Activated CD4-positive, CD25-positive, alpha-beta regulatory T cell treated with anti-CD3 and anti-CD28 coated beads, Interleukin-2, amount 50 U/mL, for 16 hours (primary cell): ENCODE results near the gene MTRFR.
"Not testable (repeated sequence)": the region's sequence is repeated elsewhere in the genome, so short reads cannot be mapped to it uniquely, and the experiment has no call there.

ENCODE experiments used
- DNase-seq: peaks from one replicate; pipeline ENCODE4 v3.0.0-alpha.2; 2020; ENCODE audit warnings: low read depth, low spot score

MTRFR gene

DNA sequence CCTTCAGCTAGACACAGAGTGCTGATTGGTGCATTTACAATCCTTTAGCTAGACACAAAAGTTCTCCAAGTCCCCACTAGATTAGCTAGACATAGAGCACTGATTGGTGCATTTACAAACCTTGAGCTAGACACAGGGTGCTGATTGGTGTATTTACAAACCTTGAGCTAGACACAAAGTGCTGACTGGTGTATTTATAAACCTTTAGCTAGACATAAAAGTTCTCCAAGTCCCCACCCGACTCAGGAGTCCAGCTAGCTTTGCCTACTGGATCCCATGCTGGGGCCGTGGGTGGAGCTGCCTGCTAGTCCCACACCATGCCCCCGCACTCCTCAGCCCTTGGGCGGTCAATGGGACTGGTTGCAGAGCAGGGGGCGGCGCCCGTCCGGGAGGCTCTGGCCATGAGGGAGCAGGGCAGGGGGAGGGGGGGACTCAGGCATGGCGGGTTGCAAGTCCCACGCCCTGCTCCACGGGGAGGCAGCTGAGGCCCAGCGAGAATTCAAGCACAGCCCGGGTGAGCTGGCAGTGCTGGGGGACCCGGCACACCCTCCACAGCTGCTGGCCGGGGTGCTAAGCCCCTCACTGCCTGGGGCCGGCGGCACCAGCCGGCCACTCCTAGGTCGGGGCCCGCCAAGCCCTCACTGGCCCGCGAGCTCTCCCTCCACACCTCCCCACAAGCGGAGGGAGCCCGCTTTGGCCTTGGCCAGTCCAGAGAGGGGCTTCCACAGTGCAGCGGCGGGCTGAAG is 15.9 kb downstream of the MTRFR start:
- DNase-seq = not testable (repeated sequence)

DNA sequence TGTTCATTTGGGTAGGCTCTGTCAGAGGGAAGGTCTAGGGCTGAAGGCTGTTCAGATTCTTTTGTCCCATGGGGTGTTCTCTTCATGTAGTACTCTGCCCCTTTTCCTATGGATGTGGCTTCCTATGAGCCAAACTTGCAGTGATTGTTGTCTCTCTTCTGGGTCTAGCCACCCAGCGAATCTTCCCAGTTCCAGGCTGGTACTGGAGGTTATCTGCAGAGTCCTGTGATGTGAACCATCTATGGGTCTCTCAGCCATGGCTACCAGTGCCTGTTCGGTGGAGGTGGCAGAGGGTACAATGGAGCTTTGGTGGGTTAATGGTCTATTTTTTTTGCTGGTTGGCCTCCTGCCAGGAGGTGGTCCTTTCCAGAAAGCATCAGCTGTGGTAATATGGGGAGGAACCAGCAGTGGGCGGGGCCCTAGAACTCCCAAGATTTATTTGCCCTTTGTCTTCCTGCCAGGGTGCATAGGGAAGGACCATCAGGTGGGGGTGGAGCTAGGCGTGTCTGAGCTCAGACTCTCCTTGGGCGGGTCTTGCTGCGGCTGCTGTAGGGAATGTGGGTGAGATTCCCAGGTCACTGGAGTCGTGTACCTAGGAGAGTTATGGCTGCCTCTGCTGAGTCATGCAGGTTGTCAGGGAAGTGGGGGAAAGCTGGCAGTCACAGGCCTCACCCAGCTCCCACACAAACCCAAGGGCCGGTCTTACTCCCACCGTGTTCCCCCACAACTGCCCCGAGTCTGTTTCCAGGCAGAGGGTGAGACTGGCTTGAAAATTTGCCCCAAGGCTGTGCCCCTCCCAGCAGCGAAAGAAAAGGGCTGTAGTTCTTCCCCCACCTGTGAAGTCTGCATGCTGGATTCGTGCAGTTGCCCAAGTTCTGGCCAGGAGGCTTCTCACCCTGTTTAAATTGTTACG is 17.5 kb downstream of the MTRFR start:
- DNase-seq = no peak

DNA sequence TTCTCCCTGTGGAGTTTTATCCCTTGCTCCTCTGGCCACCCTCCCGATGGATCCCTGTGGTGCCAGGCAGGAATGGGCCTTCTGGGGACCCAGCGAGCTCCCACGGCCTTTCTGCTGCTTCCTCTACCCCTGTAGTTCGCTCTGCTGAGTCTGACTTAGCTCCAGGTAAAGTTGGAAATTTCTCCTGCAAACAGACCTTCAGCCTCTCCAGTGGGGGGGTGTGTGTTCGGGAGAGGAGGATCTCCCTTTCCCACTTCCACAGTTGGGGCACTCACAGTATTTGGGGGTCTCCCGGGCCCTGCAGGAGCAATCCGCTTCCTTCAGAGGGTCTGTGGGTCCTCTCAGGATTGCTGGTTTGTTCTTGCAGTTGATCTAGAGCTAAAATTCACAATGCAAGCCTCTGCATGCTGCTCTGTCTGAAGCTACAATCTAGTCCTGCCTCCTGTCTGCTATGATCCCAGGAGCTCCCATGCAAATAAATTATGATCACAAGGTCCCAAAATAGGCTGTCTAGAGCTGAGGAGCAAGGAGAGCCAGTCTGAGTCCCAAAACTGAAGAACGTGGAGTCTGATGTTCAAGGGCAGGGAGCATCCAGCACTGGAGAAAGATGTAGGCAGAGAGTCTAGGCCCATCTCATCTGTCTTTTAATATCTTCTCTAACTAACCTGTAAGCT is 18.3 kb downstream of the MTRFR start:
- no peak for DNase-seq

DNA sequence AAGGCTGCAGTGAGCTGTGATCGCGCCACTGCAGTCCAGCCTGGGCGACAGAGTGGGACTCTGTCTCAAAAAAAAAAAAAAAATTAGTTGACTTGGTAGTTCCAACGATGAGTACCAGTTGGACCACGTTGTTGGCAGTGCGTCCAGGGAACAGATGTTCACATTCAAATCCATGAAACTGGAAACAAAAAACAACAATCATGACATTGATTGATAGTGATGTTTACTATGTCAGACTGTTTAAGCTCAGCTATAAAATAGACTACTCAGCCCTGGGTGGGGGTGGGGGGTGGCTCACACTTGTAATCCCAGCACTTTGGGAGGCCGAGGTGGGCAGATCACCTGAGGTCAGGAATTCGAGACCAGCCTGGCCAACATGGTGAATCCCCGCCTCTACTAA is 19.1 kb downstream of the MTRFR start:
- DNase-seq = not testable (repeated sequence)

DNA sequence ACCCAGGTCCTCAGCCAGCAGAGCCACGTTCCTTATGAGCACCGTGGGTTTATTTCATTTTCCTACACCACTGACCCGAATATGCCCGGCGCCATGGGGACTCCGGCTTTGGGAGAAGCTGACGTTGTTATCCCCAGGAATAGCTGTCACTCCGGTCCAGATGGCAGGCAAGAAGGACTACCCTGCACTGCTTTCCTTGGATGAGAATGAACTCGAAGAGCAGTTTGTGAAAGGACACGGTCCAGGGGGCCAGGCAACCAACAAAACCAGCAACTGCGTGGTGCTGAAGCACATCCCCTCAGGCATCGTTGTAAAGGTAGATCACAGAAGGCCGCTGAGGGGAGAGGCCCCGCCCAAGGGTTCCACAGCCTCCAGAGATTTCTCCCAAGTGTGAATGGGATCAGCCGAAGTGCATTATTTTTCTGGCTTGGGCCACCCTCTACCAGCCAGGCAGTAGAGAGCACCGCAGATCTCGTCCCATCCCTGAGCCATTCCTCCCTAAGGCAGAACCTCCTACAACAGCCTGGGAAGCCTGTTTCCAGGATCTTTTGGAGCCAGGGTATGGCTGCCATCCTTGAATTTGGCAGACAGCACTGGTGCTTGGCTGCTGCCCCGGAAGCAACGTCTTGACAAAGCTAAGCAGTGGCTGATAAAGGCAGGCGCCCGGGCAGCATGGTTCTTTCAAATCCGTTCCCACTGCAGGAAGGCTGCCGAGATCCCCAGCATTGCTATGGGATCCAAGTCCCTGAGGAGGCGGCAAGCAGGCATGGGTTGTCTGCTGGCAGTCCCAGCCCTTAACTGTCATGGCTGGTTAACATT is 20.6 kb downstream of the MTRFR start:
- DNase-seq = no peak

DNA sequence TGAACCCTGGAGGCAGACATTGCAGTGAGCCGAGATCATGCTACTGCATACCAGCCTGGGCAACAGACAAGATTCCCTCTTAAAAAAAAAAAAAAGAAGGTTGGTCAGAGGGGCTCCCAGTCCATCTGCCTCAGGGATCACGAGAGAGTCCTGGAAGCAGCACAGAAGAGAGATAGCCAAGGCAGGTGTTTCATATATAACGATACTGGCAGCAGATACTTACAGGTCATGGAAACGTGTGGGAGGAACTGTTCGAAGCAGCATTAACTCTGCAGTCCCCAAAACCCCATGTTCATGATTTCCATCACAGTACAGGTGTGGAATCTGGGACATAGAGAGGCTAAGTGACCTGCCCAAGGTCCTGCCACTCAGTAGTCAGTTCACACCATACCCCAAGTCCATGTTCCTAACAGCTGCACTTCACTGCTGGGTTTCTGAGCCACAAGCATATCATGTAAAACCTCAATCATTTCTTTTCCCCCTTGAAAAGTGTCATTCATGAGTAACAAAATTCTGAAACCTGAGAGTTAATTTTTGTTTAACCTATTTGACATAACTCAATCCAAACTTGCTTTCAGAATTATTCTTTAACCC is 21.7 kb downstream of the MTRFR start:
- no peak for DNase-seq

DNA sequence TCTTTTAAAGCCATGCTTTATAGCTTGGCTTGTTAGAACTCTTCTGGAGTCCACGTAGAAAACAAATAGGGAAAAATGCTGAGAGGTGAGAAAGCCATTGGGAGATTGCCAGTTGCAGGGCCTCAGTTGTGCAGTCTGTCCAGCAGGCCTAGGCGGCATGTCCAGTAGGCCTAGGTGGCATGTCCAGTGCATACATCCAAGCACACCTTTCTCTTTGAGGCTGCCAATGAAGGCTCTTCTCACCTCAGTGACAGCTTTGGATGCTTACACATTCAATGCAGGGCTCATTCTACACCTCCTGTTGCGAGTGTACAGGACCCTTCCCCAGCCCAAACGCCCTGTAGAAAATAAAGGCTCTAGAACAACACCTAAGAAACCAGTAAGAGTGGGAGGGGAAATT is 25.4 kb downstream of the MTRFR start:
- no peak for DNase-seq

DNA sequence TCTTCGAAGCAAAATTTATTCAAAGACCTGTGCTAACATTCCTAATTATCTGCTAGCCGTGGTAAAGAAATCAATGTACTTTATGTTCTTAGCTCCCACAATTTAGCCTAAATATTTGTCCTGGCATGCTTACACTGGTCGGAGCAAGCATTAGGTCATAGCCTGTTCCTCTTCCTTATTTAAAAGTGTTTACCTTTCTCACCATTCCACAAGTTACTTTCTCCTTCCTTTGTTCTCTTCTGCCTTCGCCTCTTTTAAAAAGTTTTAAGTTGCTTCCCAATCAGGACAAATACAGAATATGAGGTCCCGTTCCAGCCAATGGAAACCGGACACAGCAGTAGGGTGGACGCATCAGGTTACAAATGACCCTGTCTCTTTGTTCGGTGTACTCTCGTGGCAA is 26.8 kb downstream of the MTRFR start:
- DNase-seq = no peak

DNA sequence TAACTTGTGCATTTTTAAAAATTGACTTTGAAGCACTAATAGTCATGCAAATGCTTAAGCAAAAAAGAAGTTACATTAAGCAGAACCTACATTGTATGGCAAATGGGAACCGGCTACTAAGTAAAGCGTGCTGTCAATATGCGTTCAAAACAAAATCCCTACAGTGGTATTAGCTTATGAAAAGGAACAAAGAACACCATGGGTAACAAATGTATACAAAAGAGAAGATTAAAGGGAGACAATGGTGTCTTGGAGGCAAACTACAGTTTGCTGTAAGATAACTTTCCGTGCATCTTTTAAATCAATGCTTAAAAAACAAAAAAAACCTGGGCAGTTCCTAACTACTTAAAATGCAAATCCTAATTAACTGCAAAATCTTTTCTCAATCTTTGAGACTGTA is 28.0 kb downstream of the MTRFR start:
- DNase-seq = no peak

DNA sequence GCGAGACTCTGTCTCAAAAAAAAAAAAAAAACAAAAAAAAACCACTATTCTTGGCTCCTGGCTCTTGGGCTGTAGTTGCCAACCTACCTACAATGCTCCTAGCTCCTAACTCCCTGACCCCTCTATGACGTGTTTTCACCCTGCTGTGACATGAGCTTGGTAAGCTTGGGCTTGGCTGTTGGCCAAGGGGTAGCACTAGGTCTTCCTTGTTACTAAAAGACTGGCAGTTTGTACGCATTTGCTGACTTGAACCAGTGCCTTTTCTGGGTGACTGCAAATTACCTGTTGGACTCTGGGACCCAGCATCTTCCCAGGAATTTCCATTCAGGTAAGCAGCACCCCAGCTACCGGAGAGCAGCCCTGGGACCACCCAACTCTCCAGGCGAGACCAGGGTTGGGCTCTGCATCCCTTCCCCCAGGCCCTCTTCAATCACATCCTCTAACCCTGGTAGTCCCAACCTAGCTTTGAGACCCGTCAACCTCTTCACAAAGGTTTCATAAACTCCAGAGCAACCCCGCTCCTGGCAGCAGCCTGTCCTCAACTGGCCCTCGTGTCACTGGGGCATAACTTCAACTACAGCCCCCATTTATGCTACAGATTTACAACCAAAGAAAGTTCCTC is 30.1 kb downstream of the MTRFR start:
- no peak for DNase-seq

DNA sequence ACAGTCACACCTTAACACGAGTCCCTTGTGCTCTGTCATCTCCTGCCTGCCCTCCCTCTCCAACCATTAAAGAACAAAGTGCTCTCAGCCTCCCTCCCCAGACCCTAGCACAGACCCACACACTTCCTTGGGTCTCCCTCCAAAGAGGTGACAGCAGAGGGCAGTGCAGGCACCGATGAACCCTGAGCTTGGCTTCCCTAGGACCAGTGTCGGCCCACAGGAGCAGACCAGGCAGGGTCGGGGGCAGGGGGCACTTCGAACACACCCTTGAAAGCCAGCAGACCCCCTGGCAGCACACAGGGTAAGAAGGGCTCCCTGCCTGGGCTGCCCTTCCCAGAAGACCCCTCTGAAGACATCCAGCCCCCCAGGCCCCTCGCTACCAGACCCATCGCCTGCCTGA is 31.4 kb downstream of the MTRFR start:
- DNase-seq = no peak

DNA sequence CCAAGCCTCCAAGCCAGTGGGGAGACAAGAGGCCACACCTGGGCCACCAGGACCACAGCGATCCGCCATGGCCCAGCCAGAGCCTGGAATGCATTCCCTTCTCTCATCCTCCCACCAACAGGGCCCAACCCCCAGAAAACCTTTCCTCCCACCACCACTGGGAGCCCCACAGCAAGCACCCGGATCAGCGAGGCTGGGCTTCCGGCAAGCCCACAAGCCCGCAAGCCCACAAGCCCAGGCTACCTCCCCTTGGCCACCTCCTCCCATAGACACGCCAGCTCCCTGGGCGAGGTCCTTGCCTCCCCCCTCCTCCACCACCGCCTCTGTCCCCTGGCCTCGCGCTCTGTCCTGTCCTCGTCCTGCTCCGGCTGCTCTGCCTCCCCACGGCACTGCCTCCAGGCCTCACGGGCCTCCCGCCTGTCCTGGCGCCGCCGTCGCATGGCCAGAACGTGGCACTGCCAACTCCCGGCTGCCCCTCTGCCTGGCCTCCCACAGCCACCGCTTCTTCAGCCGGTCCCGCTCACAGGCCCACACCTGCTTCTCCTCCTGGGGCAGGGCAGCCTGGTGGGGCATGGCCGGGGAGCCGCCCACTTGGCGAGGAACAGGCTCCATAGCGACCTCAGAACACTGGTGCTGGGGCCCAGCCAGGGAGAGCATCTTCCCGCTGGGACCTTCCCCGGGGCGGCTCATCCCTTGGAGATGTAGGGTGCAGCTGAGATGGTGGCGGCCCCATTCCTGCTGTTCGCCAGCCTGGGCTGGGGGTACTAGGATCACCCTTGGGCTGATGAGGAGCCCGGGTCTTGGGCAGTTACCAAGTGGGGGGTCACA is 32.8 kb downstream of the MTRFR start:
- DNase-seq = no peak

DNA sequence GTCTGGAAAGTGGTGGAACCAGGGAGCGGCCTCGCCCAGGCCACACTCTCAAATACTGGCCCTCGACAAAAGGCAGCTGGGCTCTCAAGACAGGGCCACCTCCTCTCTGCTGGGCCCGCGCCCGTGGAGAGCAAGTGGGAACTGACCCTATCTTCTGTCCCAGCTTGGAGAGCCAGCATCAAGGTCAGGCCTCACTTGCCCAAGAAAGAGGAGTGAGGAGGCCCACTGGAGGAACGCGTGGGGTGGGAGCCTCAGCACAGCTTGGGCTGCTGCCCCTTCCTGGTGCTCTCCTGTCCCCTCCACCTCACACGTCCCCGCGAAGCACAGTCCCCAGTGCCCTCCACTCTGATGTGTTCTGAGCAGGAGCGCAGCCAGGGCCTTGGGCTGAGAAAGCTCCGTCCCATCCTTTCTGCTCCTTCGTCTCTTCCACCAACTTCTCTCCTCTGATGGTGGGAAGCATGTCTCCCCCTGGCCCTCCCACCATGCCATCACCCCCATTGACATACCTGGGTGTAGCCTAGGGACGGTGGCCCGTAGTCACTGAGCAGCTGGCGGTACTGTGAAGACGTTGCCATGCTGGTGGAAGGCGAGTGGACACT is 33.5 kb downstream of the MTRFR start:
- DNase-seq = no peak

DNA sequence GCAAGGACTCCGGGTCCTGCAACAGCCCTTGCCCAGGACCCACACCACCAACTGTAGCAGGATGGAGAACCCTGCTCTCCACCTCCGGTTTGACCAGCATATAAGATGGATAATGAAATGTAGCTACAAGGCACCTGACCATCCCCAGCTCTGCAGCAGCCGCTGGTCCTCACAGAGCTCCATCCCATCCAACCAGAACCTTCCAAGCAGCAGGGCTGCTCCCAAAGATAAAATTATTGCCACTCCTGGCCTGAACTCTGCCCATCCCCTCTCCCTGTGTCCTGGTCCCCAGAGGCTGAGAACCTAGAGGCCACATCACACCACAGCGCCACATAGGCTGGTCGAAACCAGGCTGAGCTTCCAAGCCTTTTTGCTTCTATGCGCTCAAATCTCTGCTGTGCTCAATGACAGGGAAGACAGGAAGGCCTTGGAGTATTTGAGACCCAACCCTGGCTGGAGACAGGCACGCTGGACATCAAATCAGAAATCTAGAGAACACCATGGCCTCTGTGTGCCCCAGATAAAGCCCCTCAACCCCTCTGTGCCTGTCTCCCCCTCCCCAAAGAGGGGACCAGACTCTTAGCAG is 34.2 kb downstream of the MTRFR start:
- DNase-seq = no peak

DNA sequence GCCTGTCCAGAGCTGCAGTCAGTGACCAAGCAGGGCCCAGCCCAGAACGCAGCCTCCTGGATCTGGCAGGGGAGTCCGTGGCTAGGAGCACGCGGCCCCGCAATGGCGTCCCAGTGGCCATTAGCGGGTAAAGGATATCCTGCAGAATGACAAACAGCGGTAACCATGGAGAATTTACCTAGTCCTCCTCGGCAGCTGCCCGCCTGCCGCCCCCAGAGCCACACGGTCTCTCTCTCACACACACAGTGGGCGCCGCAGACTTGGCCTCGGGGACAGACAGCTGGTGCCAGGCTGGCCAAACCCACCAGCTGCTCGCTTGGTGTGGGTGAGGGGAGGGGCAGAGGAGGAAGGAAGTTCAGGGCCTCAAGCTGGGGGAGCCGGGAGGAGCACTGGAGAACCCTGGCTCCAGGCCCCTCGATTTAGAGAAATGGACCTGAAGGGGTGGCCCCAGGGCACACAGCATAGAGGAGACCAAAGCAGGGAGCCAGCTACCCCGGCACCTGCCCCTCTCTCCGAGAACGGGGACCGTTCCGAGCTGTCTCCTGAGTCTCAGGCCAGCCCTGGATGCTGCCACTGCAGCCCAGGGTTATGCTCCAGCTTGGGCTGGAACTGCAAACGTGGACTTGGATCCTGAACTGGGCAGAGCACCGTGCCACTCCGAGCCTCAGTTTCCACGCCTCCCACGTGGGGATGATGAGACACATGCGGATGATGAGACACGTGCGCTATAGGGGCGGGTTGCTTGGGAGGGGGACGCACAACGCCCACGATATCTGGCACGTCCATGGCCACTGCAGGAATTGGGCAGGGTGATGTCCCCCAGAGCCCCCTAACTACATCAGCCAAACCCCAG is 35.0 kb downstream of the MTRFR start:
- no peak for DNase-seq

DNA sequence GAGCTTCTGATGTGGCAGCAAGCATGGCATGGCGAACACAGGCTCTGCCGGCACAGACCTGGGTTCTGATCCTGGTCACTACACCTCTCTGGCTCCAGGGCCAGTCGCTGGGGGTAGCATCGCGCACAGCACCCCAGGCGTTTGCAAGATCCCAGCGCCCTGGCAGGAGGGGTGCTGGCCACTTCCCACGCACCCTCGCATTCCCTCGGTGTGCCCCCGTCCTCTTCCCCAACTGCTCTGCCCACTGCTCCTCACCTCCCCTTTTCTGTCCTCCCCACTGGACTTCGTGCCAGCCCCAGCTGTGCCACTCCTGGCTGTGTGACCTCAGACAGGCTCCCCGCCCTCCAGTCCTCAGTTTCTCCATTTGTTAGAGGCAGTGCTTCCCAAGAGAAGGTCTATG is 35.6 kb downstream of the MTRFR start:
- no peak for DNase-seq

DNA sequence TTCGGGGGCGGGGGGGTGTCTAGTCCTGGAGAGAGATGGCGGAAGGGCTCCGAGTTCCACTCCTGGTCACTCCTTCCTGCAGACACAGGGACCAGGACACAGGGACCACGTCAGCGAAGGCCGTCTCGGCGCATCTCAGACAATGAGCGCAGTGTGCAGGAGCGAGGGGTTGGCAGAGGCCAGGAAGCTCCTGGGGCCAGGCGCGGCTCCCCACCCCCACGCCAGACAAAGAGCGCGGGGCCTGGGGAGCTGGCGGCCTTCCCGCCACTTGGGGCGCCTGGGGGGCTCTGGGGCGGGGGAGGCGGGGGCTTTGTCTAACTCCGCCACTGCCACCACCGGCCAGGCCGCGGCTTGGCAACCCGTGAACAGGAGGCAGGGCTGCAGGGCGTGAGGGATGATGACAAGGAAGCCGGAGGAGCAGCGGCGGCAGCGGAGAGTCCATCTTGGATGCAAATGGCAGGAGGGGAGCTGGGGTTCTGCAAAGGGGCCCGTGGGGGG is 36.2 kb downstream of the MTRFR start:
- DNase-seq = no peak

DNA sequence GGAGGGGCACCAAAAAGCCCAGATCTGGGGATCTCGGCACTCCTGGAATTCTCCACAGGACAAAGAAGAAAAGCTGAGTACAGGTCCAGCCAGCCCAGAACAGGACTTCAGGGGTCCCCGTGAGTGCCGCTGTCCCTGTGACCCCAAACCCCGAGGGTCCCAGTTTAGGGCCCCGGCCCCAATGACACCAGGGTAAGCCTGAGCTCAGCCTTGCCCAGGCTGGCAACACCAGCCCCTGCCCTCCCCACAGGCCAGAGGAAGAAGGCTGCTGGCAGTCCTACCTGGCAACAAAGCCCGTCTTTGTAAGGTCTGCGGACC is 36.6 kb downstream of the MTRFR start:
- no peak for DNase-seq
